ENCODE data around the gene CYP4X1.

CYP4X1 gene

GRCh38 chr1:46991083-46991923, 32.2 kb upstream of the CYP4X1 start:
- Histone ChIP-seq H2BK12ac (ENCODE audit: low read length in 2 of 2) (no peak overlapping the region), H4K8ac (ENCODE audit: low read length) (no peak overlapping the region), H4K91ac (ENCODE audit: low read length) (no peak overlapping the region), H3K14ac (ENCODE audit: low read length in 2 of 2) (no peak overlapping the region), H3K18ac (ENCODE audit: low read depth in 1 of 2, low read length in 2 of 2) (no peak overlapping the region), H3K4me3 (ENCODE audit: insufficient read depth in 1 of 2, low read depth in 1 of 2, low read length in 2 of 2) (no peak overlapping the region), H2AK5ac (ENCODE audit: low read length, severe bottlenecking) (no peak overlapping the region), H3K23ac (ENCODE audit: low read length in 2 of 2) (no peak overlapping the region), H2AFZ (ENCODE audit: low read depth, low read length) (no peak overlapping the region), H2BK5ac (ENCODE audit: low read depth, low read length, poor library complexity, severe bottlenecking) (no peak overlapping the region), H3K36me3 (ENCODE audit: control insufficient read depth in 1 of 2, insufficient read depth in 2 of 2, low read depth in 1 of 2, low read length in 2 of 2) (no peaks in the 10 kb centered on the region), H3K4ac (ENCODE audit: low read depth in 1 of 2, low read length in 2 of 2) (no peak overlapping the region), H3K4me2 (ENCODE audit: low read length, poor library complexity, severe bottlenecking) (no peak overlapping the region), H2BK120ac (ENCODE audit: low read depth, low read length) (no peak overlapping the region), H3K27me3 (ENCODE audit: control insufficient read depth in 1 of 2, insufficient read depth in 1 of 2, low read length in 2 of 2) (no peaks in the 10 kb centered on the region), H3K4me1 (ENCODE audit: control insufficient read depth, insufficient read depth, low read depth, low read length) (no peaks in the 10 kb centered on the region), H3K9me3 (ENCODE audit: control insufficient read depth, low read length) (no peaks in the 10 kb centered on the region), H3K79me1 (replicated peaks; ENCODE audit: low read length, poor library complexity, severe bottlenecking) (no peaks in the 10 kb centered on the region), H2BK15ac (ENCODE audit: low read depth, poor library complexity, severe bottlenecking) (no peak overlapping the region), H3K9ac (ENCODE audit: low read length) (no peak overlapping the region), H3K27ac (ENCODE audit: low read length, poor library complexity, severe bottlenecking) (no peak overlapping the region)
- 50% methylated on average over 10 of the region's 13 CpGs for WGBS
- no peak for DNase-seq

DNA sequence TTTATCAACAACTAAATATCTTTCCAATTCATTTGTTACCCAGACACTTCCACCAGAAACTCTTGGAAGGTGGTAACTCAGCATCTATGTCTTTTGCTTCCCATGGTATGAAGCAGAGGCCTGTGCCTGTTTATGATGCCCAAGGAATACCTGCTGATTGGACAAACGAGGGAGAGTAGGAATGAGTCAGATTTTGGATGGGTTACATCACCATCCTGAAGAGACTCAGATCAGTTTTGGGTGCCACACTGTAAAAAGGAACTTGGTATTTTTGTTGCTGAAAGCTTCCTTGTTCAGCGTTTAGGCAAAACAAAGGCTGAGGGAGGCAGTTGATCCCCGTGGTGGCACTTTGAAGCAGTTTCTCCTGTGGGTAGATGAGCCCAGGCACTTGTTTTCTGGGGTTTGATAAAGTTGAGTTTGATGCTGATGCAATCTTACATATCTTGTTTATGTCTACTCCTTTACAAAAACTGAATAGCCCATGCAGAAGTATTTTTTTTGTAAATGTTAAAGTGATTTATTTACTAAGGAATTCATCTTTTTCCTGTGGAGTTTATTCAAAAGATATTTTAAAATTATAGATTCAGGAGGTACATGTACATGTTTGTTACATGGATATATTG, 26.7 kb upstream of the CYP4X1 start:
- no peak overlapping the region for H4K91ac ChIP-seq (ENCODE audit: low read length)
- 37% methylated on average over 3 of the region's 3 CpGs for WGBS
- no peaks in the 10 kb centered on the region for H3K79me1 ChIP-seq (replicated peaks; ENCODE audit: low read length, poor library complexity, severe bottlenecking)
- H3K4ac ChIP-seq (ENCODE audit: low read depth in 1 of 2, low read length in 2 of 2): no peak overlapping the region
- no peak overlapping the region for H2AFZ ChIP-seq (ENCODE audit: low read depth, low read length)
- no peak overlapping the region for H3K4me2 ChIP-seq (ENCODE audit: low read length, poor library complexity, severe bottlenecking)
- no peak overlapping the region for H3K9ac ChIP-seq (ENCODE audit: low read length)
- no peak overlapping the region for H2BK15ac ChIP-seq (ENCODE audit: low read depth, poor library complexity, severe bottlenecking)
- no peaks in the 10 kb centered on the region for H3K9me3 ChIP-seq (ENCODE audit: control insufficient read depth, low read length)
- H3K27ac ChIP-seq (ENCODE audit: low read length, poor library complexity, severe bottlenecking): no peak overlapping the region
- H2BK5ac ChIP-seq (ENCODE audit: low read depth, low read length, poor library complexity, severe bottlenecking): no peak overlapping the region
- no peak overlapping the region for H3K4me3 ChIP-seq (ENCODE audit: insufficient read depth in 1 of 2, low read depth in 1 of 2, low read length in 2 of 2)
- no peaks in the 10 kb centered on the region for H3K36me3 ChIP-seq (ENCODE audit: control insufficient read depth in 1 of 2, insufficient read depth in 2 of 2, low read depth in 1 of 2, low read length in 2 of 2)
- no peak overlapping the region for H4K8ac ChIP-seq (ENCODE audit: low read length)
- H3K23ac ChIP-seq (ENCODE audit: low read length in 2 of 2): no peak overlapping the region
- H3K4me1 ChIP-seq (ENCODE audit: control insufficient read depth, insufficient read depth, low read depth, low read length): no peaks in the 10 kb centered on the region
- H2BK120ac ChIP-seq (ENCODE audit: low read depth, low read length): no peak overlapping the region
- H3K18ac ChIP-seq (ENCODE audit: low read depth in 1 of 2, low read length in 2 of 2): no peak overlapping the region
- no peak for DNase-seq
- H3K14ac ChIP-seq (ENCODE audit: low read length in 2 of 2): no peak overlapping the region
- H2AK5ac ChIP-seq (ENCODE audit: low read length, severe bottlenecking): no peak overlapping the region
- no peak overlapping the region for H2BK12ac ChIP-seq (ENCODE audit: low read length in 2 of 2)
- no peaks in the 10 kb centered on the region for H3K27me3 ChIP-seq (ENCODE audit: control insufficient read depth in 1 of 2, insufficient read depth in 1 of 2, low read length in 2 of 2)

DNA sequence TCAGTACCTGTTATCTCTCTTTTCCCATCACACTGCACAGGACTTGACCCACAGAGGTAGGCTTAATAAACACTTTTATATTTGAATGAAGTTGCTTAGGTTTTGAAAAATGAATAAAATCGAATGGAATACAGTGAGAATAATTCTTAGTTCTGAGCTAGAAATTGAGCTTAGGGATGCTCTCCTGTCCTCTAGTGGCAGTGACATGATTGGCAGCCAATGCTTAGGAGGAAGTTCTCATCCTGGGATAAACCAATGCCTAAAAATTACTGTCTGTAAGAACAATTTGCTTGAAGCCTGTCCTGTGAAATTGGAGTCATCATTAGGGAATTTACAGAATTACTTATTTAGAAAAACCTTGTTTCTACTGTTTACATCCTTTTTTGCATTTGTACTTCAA, 21.3 kb upstream of the CYP4X1 start:
- Histone ChIP-seq H2BK120ac (ENCODE audit: low read depth, low read length) (no peak overlapping the region), H3K23ac (ENCODE audit: low read length in 2 of 2) (no peak overlapping the region), H3K4me1 (ENCODE audit: control insufficient read depth, insufficient read depth, low read depth, low read length) (no peaks in the 10 kb centered on the region), H3K4me2 (ENCODE audit: low read length, poor library complexity, severe bottlenecking) (no peak overlapping the region), H2BK15ac (ENCODE audit: low read depth, poor library complexity, severe bottlenecking) (no peak overlapping the region), H3K14ac (ENCODE audit: low read length in 2 of 2) (no peak overlapping the region), H3K27me3 (ENCODE audit: control insufficient read depth in 1 of 2, insufficient read depth in 1 of 2, low read length in 2 of 2) (no peaks in the 10 kb centered on the region), H2BK12ac (ENCODE audit: low read length in 2 of 2) (no peak overlapping the region), H3K36me3 (ENCODE audit: control insufficient read depth in 1 of 2, insufficient read depth in 2 of 2, low read depth in 1 of 2, low read length in 2 of 2) (no peaks in the 10 kb centered on the region), H3K4me3 (ENCODE audit: insufficient read depth in 1 of 2, low read depth in 1 of 2, low read length in 2 of 2) (no peak overlapping the region), H3K9me3 (ENCODE audit: control insufficient read depth, low read length) (no peaks in the 10 kb centered on the region), H2AFZ (ENCODE audit: low read depth, low read length) (no peak overlapping the region), H3K4ac (ENCODE audit: low read depth in 1 of 2, low read length in 2 of 2) (no peak overlapping the region), H3K9ac (ENCODE audit: low read length) (no peak overlapping the region), H4K8ac (ENCODE audit: low read length) (no peak overlapping the region), H4K91ac (ENCODE audit: low read length) (no peak overlapping the region), H3K27ac (ENCODE audit: low read length, poor library complexity, severe bottlenecking) (no peak overlapping the region), H2BK5ac (ENCODE audit: low read depth, low read length, poor library complexity, severe bottlenecking) (no peak overlapping the region), H3K18ac (ENCODE audit: low read depth in 1 of 2, low read length in 2 of 2) (no peak overlapping the region), H3K79me1 (replicated peaks; ENCODE audit: low read length, poor library complexity, severe bottlenecking) (no peaks in the 10 kb centered on the region), H2AK5ac (ENCODE audit: low read length, severe bottlenecking) (no peak overlapping the region)
- 34% methylated on average over 1 of the region's 1 CpG for WGBS
- no peak for DNase-seq

DNA sequence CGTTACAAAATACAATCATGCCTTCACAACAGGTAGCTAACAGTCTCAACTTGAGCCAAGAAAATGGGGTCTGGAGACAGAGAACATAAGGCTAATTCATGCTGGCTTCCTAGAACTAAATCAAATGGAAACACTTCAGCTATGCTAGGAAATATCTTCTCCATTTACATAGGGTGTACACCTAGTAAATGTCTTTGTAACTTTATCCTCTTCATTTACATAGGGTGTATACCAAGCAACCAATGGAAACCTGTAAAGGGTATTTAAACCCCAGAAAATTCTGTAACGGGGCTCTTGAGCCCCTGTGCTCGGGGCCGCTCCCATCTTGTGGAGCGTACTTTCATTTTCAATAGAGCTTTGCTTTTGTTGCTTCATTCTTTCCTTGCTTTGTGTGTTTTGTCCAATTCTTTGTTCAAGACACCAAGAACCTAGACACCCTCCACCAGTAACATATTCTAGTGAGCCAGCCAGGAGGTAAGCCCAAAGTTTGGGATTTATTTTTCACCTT, 19.5 kb upstream of the CYP4X1 start:
- Histone ChIP-seq H2BK15ac (ENCODE audit: low read depth, poor library complexity, severe bottlenecking) (no peak overlapping the region), H3K79me1 (replicated peaks; ENCODE audit: low read length, poor library complexity, severe bottlenecking) (no peaks in the 10 kb centered on the region), H2BK12ac (ENCODE audit: low read length in 2 of 2) (no peak overlapping the region), H3K23ac (ENCODE audit: low read length in 2 of 2) (no peak overlapping the region), H2BK5ac (ENCODE audit: low read depth, low read length, poor library complexity, severe bottlenecking) (no peak overlapping the region), H3K4me2 (ENCODE audit: low read length, poor library complexity, severe bottlenecking) (no peak overlapping the region), H3K4me3 (ENCODE audit: insufficient read depth in 1 of 2, low read depth in 1 of 2, low read length in 2 of 2) (no peak overlapping the region), H3K27me3 (ENCODE audit: control insufficient read depth in 1 of 2, insufficient read depth in 1 of 2, low read length in 2 of 2) (no peaks in the 10 kb centered on the region), H3K4ac (ENCODE audit: low read depth in 1 of 2, low read length in 2 of 2) (no peak overlapping the region), H3K36me3 (ENCODE audit: control insufficient read depth in 1 of 2, insufficient read depth in 2 of 2, low read depth in 1 of 2, low read length in 2 of 2) (no peaks in the 10 kb centered on the region), H3K14ac (ENCODE audit: low read length in 2 of 2) (no peak overlapping the region), H4K8ac (ENCODE audit: low read length) (no peak overlapping the region), H3K27ac (ENCODE audit: low read length, poor library complexity, severe bottlenecking) (no peak overlapping the region), H3K9me3 (ENCODE audit: control insufficient read depth, low read length) (no peaks in the 10 kb centered on the region), H2AFZ (ENCODE audit: low read depth, low read length) (no peak overlapping the region), H2BK120ac (ENCODE audit: low read depth, low read length) (no peak overlapping the region), H2AK5ac (ENCODE audit: low read length, severe bottlenecking) (no peak overlapping the region), H3K9ac (ENCODE audit: low read length) (no peak overlapping the region), H4K91ac (ENCODE audit: low read length) (no peak overlapping the region), H3K18ac (ENCODE audit: low read depth in 1 of 2, low read length in 2 of 2) (no peak overlapping the region), H3K4me1 (ENCODE audit: control insufficient read depth, insufficient read depth, low read depth, low read length) (no peaks in the 10 kb centered on the region)
- WGBS: 63% methylated on average over 5 of the region's 5 CpGs
- DNase-seq: no peak
